Omental fat pad (tissue), 4 donors: Measurements from ENCODE around the gene GBP5. TPM values are rescaled to one million over a fixed set of nuclear protein-coding genes. Genes with fewer than 3 reads are reported as not detected.

Experiments
- ATAC-seq: fragments of 150-250 bp; one replicate; pipeline ENCODE4 v1.9.1; 2016; ENCODE audit warnings: mild to moderate bottlenecking, moderate library complexity; ENCODE audit not compliant: low FRiP score
- DNase-seq: peaks from one replicate; pipeline ENCODE4 v3.0.0-alpha.2; 2019; ENCODE audit warnings: low spot score
- total RNA-seq, 4 donors: library from RNA; depleted of rRNA; stranded (reverse); fragments of >200 nt; gene quantifications; one replicate each; pipeline ENCODE4 v1.1.0, GENCODE V29; 2016
- TF ChIP-seq, protein P1 (sequence below), 3 donors: fragments of 450-650 bp; IDR thresholded peaks; one replicate each; pipeline ENCODE4 v1.5.1; 2016 to 2017; ENCODE audit warnings: antibody characterized with exemption in 3 of 3, mild to moderate bottlenecking in 3 of 3, moderate library complexity in 2 of 3

GBP5 gene
- total RNA-seq, 4 donors from 2014 or later, result 2.4 to 9.1 (median 6.6) TPM

DNA sequence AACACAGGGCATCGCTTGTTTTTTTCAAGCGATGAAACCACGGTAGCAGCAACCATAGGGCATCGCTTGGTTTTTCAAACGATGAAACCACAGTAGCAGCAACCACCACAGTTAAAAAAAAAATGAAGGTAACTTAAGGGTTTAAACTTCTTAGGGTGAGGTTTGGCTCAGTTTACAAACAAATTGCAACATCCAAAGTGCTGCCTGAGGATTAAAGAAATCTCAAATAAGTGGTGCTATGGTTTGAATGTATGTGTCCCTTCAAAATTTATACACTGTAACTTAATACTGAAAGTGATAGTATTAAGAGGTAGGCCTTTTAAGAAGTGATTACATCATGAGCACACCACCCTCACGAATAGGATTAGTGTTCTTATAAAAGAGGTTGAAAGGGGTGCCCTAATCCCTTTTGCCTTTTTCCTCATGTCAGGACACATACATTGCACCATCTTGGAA, 6.4 kb upstream of the GBP5 start:
- no peak for ATAC-seq
- TF ChIP-seq, protein P1, sequence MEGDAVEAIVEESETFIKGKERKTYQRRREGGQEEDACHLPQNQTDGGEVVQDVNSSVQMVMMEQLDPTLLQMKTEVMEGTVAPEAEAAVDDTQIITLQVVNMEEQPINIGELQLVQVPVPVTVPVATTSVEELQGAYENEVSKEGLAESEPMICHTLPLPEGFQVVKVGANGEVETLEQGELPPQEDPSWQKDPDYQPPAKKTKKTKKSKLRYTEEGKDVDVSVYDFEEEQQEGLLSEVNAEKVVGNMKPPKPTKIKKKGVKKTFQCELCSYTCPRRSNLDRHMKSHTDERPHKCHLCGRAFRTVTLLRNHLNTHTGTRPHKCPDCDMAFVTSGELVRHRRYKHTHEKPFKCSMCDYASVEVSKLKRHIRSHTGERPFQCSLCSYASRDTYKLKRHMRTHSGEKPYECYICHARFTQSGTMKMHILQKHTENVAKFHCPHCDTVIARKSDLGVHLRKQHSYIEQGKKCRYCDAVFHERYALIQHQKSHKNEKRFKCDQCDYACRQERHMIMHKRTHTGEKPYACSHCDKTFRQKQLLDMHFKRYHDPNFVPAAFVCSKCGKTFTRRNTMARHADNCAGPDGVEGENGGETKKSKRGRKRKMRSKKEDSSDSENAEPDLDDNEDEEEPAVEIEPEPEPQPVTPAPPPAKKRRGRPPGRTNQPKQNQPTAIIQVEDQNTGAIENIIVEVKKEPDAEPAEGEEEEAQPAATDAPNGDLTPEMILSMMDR (IDR thresholded peaks at IDR 0.05), result no peak
- DNase-seq, result no peak

GRCh38 chr1:89277725-89278124, 5.1 kb upstream of the GBP5 start:
- ATAC-seq (no peak), DNase-seq (no peak)
- TF ChIP-seq, protein P1 (IDR thresholded peaks at IDR 0.05), result no peak

DNA sequence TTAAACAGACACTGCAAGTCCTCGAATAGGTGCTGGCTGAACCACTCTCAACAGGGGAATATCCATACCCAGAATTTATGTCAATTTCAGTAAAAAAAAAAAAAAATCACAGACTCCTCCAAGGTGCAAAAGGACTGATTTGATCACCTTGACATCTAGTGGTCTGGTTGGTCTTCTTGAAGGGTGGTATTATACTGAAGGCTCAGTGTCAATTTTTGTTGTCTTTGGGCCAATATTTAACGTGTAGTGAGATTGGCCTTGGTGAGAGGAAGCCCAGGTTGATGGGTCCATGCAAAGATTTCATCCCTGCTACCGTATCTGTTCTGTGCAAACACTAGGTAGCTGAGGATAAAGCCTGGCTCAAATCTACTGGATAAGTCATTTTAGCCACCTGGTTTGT, 4.0 kb upstream of the GBP5 start:
- TF ChIP-seq, protein P1 (IDR thresholded peaks at IDR 0.05), result no peak
- ATAC-seq, result no peak
- DNase-seq, result no peak

DNA sequence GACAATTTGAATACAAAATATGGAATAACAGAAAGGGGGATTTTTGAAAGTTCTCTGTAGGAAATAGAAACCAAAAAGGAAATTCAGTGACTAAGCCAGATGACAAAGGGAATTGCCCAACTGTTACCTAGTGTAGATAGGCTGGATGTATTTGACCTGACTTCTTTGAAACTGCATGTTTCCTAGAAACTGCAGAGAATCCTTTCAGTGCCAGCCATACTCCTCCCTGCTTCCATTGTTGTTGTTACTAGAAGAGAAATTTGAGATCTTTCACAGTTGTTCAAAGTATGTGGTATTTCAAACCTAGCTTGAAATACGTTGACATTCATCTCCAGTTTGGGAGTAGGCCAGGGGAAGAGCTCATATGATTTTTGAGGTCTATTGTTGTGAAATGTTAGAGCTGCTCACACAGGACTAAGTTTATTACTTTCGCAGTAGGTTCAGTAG, 1.8 kb upstream of the GBP5 start:
- ATAC-seq, result peak; percentile 92
- TF ChIP-seq, protein P1 (IDR thresholded peaks at IDR 0.05), result no peak

DNA sequence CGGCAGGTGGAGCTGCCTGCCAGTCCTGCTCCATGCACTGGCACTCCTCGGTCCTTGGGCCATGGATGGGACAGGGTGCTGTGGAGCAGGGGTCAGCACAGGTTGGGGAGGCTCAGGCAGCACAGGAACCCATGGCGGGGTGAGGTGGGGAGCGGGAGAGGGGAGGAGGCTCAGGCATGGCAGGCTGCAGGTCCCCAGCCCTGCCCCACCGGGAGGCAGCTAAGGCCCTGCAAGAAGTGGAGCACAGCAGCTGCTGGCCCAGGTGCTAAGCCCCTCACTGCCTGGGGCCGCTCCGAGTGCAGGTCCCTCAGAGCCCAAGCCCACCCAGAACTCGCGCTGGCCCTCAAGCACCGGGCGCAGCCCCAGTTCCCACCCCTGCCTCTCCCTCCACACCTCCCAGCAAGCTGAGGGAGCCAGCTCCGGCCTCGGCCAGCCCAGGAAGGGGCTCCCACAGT, 691 bp upstream of the GBP5 start:
- no peak for ATAC-seq
- TF ChIP-seq, protein P1 (IDR thresholded peaks at IDR 0.05), result no peak
- no peak for DNase-seq

More for the DNA sequence above, 1.8 kb upstream of the GBP5 start:
- DNase-seq, result no peak

DNA sequence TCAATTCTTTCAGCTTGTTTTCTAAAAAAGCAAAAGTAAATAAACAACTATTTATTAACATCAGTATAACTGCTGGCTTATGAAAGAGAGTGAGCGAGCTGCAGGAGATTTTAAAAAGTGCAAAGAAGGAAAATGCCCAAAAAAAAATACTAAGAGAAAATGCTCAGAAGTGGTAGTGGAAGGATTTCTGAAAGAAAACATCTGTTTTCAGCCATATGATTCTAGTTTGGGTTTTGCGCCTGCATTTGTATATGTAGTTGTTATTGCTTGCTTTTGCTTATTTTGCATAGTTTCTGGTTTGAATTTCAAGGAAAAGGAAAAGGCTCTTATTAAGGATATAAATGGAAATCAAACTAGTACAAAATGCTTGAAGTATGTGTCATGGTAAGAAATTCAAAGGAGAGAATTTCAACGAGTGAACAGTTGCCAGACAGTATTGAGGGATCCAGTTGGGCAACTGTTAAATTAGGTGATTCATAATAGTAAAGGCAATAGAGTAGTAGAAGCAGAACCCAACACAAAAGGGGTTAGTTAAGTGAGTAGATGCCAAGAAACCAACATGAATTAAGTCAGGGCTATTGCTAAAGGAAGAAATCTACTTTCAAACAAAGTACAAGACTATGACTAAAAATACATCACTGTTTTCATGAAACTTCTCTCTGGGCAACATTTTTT, 1.2 kb downstream of the GBP5 start:
- DNase-seq, result no peak
- TF ChIP-seq, protein P1 (IDR thresholded peaks at IDR 0.05), result no peak
- peak; percentile 73 for ATAC-seq

DNA sequence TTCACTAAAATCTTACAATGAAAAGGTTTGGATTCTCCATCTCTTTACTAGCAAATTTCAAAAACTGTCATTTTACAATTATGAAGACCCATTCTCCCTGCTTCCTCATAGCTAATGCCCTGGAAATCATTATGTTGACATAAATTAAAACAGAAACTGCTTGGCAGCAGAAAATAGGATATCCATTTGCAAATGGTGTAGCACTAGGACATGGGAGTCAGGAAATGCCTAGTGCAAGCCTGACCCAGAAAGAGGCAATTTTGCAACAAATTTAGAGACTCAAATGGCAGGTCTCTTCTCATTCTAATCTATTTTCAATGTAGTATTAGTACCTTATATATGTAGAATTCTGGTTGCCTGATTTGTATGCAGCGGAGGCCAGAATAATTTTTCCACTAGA, 2.2 kb downstream of the GBP5 start:
- ATAC-seq, result no peak
- no peak for DNase-seq
- TF ChIP-seq, protein P1 (IDR thresholded peaks at IDR 0.05), result no peak
